Stimulated activated CD4-positive, alpha-beta T cell treated with anti-CD3 and anti-CD28 coated beads, Interleukin-12 subunit alpha, Interleukin-12 subunit beta, amount 100 ng/mL, for 48 hours (primary cell): ENCODE data around the gene SNX7.

Source experiments
- DNase-seq, 3 donors: peaks; one replicate each; pipeline ENCODE4 v3.0.0-alpha.2; 2020; ENCODE audit warnings: low read depth in 2 of 3, low spot score in 1 of 3

SNX7 gene

GRCh38 chr1:98661544-98662355 lies at the start of gene SNX7:
TSS of gene SNX7 (plus strand) at chr1:98661721. CDS start at chr1:98661732, 11 bp downstream.
- DNase-seq: no peak

GRCh38 chr1:98637316-98637715 lies 24.2 kb upstream of the SNX7 start:
- no peak for DNase-seq

GRCh38 chr1:98638185-98638584 lies 23.3 kb upstream of the SNX7 start:
- no peak for DNase-seq

- DNase-seq: no peak
Measured at GRCh38 chr1:98644510-98644909, 17.0 kb upstream of the SNX7 start.

GRCh38 chr1:98651116-98651632 lies 10.3 kb upstream of the SNX7 start:
- no peak for DNase-seq

- no peak for DNase-seq
Measured at GRCh38 chr1:98653123-98653522, 8.4 kb upstream of the SNX7 start.

- DNase-seq: no peak
Measured at GRCh38 chr1:98659879-98660278, 1.6 kb upstream of the SNX7 start.

GRCh38 chr1:98660940-98661543 lies 479 bp upstream of the SNX7 start:
- no peak for DNase-seq

- DNase-seq: no peak
Measured at GRCh38 chr1:98662356-98662670, 792 bp downstream of the SNX7 start.

- no peak for DNase-seq
Measured at GRCh38 chr1:98668733-98669132, 7.2 kb downstream of the SNX7 start.

- no peak for DNase-seq
Measured at GRCh38 chr1:98669355-98670296, 8.1 kb downstream of the SNX7 start.

GRCh38 chr1:98672189-98672588 lies 10.7 kb downstream of the SNX7 start:
- no peak for DNase-seq

GRCh38 chr1:98674075-98674781 lies 12.7 kb downstream of the SNX7 start:
- no peak for DNase-seq

- DNase-seq: no peak
Measured at GRCh38 chr1:98675282-98675681, 13.8 kb downstream of the SNX7 start.

GRCh38 chr1:98677288-98677687 lies 15.8 kb downstream of the SNX7 start:
- DNase-seq: no peak

- no peak for DNase-seq
Measured at GRCh38 chr1:98681812-98682211, 20.3 kb downstream of the SNX7 start.

GRCh38 chr1:98688110-98688739 lies 26.7 kb downstream of the SNX7 start:
- DNase-seq: no peak

GRCh38 chr1:98690576-98690975 lies 29.1 kb downstream of the SNX7 start:
- no peak for DNase-seq

GRCh38 chr1:98692482-98692881 lies 31.0 kb downstream of the SNX7 start:
- DNase-seq: no peak

- DNase-seq: no peak
Measured at GRCh38 chr1:98693385-98693784, 31.9 kb downstream of the SNX7 start.

GRCh38 chr1:98696077-98696476 lies 34.6 kb downstream of the SNX7 start:
- no peak for DNase-seq
